HG02943 (cell line): ENCODE data around the gene GEMIN2.
"Not testable (repeated sequence)": the region's sequence is repeated elsewhere in the genome, so short reads cannot be mapped to it uniquely, and the experiment has no call there.

Experiments used
- ATAC-seq: cut with Tn5 transposase; IDR thresholded peaks from one replicate; pipeline ENCODE4 v1.9.1; 2021; ENCODE audit warnings: mild to moderate bottlenecking, low read depth, moderate library complexity; ENCODE audit not compliant: unreplicated experiment

The GEMIN2 gene

DNA sequence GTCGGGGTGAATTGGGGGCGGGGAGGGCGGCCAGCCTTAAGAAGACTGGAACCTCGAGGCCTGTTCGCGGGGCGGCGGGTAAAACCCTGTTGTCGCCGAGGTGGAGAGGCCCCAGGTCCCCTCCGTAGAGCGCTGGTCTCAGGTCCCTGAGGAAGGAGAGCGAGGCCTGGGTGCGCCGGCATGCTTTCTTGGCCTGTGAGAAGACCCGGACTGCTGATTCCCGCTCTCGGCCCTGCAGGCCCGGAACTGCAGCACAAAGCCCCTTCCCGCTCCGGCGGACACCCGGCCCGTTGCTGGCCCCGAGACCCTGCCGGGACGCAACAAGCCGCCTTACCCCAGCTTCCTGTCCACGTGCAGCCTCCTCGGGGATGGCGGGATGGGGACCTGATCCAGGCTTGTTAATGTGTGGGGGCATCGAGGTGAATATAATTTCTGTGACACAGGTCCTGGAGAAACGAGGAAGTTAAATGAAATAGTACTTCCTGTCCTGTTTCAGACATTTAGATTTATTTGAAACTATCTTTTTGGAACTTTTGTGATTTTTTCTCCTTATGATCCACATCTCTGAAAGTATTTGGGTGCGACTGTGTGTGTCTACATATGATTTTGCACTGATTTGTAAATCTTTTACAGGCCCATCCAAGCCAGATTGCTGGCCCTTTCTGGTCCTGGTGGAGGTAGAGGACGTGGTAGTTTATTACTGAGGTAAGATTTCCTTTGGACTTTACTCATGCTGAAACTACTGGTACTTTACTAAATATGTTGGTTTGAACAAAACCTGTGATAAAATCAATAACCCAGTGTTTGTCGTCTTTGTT lies 61.5 kb downstream of the GEMIN2 start:
- ATAC-seq: peak; percentile 2

DNA sequence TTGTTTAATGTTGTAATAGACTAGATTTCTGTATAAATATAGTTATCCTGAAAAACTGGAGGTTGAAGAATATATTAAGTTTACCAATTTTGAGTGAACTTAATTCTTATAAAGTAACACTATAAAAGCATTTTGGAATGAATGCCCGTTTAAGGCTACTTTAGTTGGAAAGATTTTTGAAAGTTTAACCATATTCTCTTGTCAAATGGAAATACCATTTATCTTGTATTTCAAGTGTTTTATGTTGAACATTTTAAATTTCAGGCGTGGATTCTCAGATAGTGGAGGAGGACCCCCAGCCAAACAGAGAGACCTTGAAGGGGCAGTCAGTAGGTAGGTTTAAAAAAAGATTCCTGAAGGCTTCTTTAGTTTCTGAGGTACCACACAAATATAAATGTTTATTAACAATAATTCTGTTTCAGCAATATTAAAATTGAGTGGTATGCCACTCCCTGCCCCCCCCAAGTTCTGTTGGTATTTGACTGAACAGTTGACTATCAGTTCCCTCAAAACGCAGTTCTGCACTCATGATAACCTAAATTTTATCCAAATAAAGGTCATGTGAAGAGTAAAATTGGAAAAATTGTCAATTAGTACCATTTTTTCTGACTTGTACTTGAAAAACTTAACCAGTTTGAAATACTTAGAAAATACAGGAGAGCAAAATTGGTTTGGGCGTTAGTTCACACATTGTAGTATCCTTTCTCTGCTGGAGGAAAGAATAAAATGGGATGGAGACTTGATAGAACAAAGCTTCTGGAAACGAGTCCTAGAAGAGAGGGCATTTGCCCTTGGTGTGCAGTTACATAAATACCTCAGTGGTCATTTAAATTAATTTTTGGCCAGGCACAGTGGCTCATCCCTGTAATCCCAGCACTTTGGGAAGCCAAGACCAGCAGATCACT lies 62.4 kb downstream of the GEMIN2 start:
- no peak for ATAC-seq

DNA sequence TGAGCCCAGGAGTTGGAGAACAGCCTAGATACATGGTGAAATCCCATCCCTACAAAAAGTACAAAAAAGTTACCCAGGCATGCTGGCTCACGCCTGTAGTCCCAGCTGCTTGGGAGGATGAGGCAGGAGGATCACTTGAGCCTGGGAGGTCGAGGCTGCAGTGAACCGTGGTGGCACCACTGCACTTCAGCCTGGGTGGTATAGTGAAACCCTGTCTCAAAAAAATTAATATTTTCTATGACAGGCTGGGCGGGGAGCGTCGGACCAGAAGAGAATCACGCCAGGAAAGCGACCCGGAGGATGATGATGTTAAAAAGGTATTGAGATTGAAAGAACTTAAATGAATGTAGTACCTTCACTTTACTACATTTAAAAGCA lies 63.0 kb downstream of the GEMIN2 start:
- ATAC-seq: no peak

DNA sequence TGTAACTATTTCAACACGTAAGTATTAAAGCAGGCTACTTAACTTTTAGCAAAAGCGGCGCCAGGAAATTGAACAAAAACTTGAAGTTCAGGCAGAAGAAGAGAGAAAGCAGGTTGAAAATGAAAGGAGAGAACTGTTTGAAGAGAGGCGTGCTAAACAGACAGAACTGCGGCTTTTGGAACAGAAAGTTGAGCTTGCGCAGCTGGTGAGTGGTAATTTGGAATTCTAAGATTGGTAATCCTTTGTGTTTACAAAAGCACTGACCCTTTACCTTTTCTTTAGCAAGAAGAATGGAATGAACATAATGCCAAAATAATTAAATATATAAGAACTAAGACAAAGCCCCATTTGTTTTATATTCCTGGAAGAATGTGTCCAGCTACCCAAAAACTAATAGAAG lies 64.9 kb downstream of the GEMIN2 start:
- ATAC-seq: no peak

DNA sequence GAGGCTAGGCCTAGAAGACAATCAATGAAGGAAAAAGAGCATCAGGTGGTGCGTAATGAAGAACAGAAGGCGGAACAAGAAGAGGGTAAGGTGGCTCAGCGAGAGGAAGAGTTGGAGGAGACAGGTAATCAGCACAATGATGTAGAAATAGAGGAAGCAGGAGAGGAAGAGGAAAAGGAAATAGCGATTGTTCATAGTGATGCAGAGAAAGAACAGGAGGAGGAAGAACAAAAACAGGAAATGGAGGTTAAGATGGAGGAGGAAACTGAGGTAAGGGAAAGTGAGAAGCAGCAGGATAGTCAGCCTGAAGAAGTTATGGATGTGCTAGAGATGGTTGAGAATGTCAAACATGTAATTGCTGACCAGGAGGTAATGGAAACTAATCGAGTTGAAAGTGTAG lies 66.4 kb downstream of the GEMIN2 start:
- ATAC-seq: no peak

DNA sequence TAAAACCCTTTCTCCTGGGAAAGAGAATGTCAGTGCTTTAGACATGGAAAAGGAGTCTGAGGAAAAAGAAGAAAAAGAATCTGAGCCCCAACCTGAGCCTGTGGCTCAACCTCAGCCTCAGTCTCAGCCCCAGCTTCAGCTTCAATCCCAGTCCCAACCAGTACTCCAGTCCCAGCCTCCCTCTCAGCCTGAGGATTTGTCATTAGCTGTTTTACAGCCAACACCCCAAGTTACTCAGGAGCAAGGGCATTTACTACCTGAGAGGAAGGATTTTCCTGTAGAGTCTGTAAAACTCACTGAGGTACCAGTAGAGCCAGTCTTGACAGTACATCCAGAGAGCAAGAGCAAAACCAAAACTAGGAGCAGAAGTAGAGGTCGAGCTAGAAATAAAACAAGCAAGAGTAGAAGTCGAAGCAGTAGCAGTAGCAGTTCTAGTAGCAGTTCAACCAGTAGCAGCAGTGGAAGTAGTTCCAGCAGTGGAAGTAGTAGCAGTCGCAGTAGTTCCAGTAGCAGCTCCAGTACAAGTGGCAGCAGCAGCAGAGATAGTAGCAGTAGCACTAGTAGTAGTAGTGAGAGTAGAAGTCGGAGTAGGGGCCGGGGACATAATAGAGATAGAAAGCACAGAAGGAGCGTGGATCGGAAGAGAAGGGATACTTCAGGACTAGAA lies 67.0 kb downstream of the GEMIN2 start:
- no peak for ATAC-seq

DNA sequence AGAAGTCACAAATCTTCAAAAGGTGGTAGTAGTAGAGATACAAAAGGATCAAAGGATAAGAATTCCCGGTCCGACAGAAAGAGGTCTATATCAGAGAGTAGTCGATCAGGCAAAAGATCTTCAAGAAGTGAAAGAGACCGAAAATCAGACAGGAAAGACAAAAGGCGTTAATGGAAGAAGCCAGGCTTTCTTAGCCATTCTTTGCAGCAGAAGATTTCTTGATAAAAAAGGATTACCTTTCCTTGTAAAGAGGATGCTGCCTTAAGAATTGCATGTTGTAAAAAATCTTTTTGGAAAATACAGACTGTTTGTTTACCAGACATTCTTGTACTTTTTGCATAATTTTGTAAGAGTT lies 67.5 kb downstream of the GEMIN2 start:
- ATAC-seq: no peak

DNA sequence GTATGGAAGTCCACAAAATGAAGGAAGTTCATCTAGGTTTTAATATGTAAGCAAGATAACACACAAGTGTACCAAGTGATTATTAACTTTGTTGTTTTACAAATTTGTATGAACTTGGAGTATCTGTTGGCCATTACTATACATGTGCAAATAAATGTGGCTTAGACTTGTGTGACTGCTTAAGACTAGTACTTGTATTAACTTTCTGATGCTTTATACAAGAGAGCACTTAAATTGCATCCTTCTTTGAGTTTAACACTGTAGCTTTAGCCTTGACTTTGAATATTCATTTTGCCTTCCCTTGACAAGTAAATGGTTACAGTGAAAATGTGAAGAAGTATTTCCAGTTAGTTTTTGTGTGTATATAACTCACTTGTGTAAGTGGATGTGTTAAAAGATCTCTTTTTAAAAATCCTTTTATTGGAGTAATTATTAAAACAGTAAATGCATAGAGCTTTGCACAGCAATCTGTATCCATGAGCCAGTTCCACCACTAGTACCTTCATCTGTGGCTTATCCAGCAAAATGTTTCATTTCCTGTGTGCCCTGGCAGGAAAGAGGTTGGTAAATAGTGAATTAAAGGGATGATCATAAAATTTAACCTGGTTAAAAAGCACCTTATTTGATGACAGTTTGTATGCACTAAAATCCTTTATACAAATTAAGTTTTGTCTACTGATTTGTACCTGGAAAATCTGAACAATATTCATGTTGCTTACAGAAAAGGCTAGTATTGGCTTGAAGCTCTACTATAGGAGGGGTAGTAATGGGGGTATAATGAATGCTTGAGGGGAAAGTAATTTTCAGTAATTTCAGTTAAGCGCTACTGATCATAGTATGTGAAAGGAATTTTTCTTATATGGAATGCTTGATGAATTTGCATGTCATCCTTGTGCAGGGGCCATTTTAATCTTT lies 68.9 kb downstream of the GEMIN2 start:
- no peak for ATAC-seq

DNA sequence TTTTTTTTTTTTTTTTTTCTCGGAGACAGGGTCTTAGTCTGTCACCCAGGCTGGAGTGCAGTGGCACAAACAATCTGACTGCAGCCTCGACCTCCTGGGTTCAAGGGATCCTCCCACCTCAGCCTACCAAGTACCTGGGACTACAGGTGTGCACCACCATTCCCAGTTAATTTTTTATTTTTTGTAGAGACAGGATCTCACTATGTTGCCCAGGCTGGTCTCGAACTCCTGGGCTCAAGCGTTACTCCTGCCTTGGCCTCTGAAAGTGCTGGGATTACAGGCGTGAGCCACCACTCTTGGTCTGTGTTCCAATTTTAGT lies 69.5 kb downstream of the GEMIN2 start:
- not testable (repeated sequence) for ATAC-seq

DNA sequence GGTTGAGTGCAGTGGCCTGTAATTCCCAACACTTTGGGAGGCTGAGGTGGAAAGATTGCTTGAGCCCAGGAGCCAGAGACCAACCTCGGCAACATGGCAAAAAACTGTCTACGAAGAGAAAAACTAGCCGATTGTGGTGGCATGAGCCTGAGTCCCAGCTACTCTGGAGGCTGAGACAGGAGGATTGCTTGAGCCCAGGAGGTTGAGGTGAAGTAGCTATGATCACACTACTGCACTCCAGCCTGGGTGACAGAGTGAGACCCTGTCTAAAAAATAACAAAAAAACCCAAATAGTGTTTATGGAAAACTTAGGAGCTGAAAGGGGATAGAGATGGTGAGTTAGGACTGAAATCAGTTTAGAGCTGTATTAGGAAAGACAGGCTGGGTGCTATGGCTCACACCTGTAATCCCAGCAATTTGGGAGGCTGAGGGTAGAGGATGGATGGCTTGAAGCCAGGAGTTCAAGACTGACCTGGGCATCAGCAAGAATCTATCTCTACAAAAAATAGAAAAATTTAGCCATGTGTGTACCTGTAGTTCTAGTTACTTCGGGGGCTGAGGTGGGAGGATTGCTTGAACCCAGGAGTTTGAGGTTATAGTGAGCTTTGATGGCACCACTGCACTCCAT lies 70.6 kb downstream of the GEMIN2 start:
- no peak for ATAC-seq

DNA sequence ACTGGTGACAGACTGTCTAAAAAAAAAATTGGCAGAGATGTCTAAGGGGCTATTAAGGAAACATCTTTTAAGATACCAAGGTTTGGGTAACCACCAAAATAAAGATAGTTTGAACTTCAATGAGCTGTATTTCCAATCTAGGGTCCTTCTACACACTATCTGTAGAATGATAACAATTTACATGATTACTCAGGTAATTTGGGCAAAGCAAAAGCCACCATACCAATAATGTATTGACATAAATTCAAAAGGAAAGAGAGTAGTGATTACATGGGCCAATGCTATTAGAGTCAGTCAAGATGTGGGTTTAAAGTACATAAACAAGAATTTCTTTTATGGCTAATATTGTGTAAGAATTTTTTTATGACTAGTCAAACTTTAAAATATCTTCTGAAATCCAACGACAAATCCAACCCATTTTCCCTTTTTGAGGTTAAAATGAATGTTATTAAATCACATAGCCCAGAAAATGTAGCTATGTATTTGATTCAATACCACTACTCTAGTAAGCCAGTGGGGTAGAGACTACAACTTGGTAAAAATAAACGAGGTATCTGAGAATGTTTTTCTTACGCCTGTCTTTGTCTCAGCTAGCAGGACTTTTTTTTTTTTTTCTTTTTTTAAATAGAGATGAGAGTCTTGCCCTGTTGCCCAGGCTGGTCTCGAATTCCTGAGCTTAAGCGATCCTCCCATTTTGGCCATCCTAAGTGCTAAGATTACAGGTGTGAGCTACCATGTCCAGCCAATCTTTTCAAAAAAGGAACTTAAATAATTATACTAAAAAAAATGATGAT lies 71.3 kb downstream of the GEMIN2 start:
- ATAC-seq: no peak
